UCSD-AML1 (cell line): ENCODE measurements around the gene TOMM40.
A peak's percentile ranks its signal among the peaks of the same experiment; 100 is the strongest.
"Not testable (repeated sequence)": the region's sequence is repeated elsewhere in the genome, so short reads cannot be mapped to it uniquely, and the experiment has no call there.

Experiments used
- DNase-seq: peaks from one replicate; lab custom pipeline; 2025; ENCODE audit not compliant: unreplicated experiment; lab: John Stamatoyannopoulos, UW

TOMM40 gene

GRCh38 chr19:44891016-44891882 lies at the start of gene TOMM40:
Gene TOMM40 (plus strand): TSS chr19:44891254. CDS start chr19:44891416, 162 bp downstream.
- DNase-seq = peak; percentile 37

GRCh38 chr19:44845286-44845611 lies 45.8 kb upstream of the TOMM40 start:
- DNase-seq = no peak

GRCh38 chr19:44845612-44846454 lies 45.2 kb upstream of the TOMM40 start, which contains the start of gene NECTIN2:
Gene NECTIN2 (plus strand): TSS chr19:44846297. CDS start chr19:44846526, 229 bp downstream.
- DNase-seq = peak; percentile 100

- DNase-seq = no peak
Measured at GRCh38 chr19:44846455-44847143, 44.5 kb upstream of the TOMM40 start.

- DNase-seq = peak; percentile 78
Measured at GRCh38 chr19:44847144-44848035, 43.7 kb upstream of the TOMM40 start.

GRCh38 chr19:44848036-44848811 lies 42.8 kb upstream of the TOMM40 start:
- DNase-seq = peak; percentile 41

GRCh38 chr19:44848812-44849447 lies 42.1 kb upstream of the TOMM40 start:
- no peak for DNase-seq

- DNase-seq = no peak
Measured at GRCh38 chr19:44850641-44851109, 40.4 kb upstream of the TOMM40 start.

- peak; percentile 52 for DNase-seq
Measured at GRCh38 chr19:44851427-44851826, 39.6 kb upstream of the TOMM40 start.

- no peak for DNase-seq
Measured at GRCh38 chr19:44855606-44856005, 35.4 kb upstream of the TOMM40 start.

GRCh38 chr19:44856421-44857083 lies 34.5 kb upstream of the TOMM40 start:
- DNase-seq = peak; percentile 81

- DNase-seq = no peak
Measured at GRCh38 chr19:44857837-44858236, 33.2 kb upstream of the TOMM40 start.

- not testable (repeated sequence) for DNase-seq
Measured at GRCh38 chr19:44861576-44861975, 29.5 kb upstream of the TOMM40 start.

GRCh38 chr19:44863990-44864389 lies 27.1 kb upstream of the TOMM40 start:
- no peak for DNase-seq

- DNase-seq = no peak
Measured at GRCh38 chr19:44865196-44865767, 25.8 kb upstream of the TOMM40 start.

GRCh38 chr19:44866664-44867063 lies 24.4 kb upstream of the TOMM40 start:
- no peak for DNase-seq

GRCh38 chr19:44867578-44867977 lies 23.5 kb upstream of the TOMM40 start:
- DNase-seq = no peak
